PFSK-1 (cell line): ENCODE data around the gene NEDD4L.

Source experiments
- FOXP2 ChIP-seq: optimal IDR thresholded peaks from 2 replicates; pipeline ENCODE3; 2011; ENCODE audit warnings: borderline replicate concordance, control low read depth, inconsistent platforms; ENCODE audit not compliant: insufficient read depth; ENCODE audit errors: extremely low read length, extremely low read depth
- POLR2AphosphoS5 ChIP-seq: IDR thresholded peaks from 2 replicates; pipeline ENCODE4 v1.6.1; 2012; ENCODE audit warnings: low read depth, mild to moderate bottlenecking, control low read depth, low read length, moderate library complexity
- REST ChIP-seq, 2 experiments: IDR thresholded peaks; 2 replicates each; pipeline versions ENCODE4 v1.6.1 to v1.8.0; 2011 to 2012; ENCODE audit warnings: low read depth in 2 of 2, low read length in 2 of 2, control low read depth in 1 of 2, inconsistent platforms in 1 of 2, mild to moderate bottlenecking in 1 of 2, moderate library complexity in 1 of 2; ENCODE audit not compliant: insufficient read depth in 1 of 2
- SIN3A ChIP-seq: IDR thresholded peaks from 2 replicates; pipeline ENCODE4 v1.6.1; 2012; ENCODE audit warnings: mild to moderate bottlenecking, low read length, moderate library complexity, borderline replicate concordance; ENCODE audit not compliant: insufficient read depth
- TAF1 ChIP-seq: IDR thresholded peaks from 2 replicates; pipeline ENCODE4 v1.6.1; 2012; ENCODE audit warnings: low read length, control low read depth, borderline replicate concordance; ENCODE audit not compliant: insufficient read depth

Gene NEDD4L

GRCh38 chr18:58180738-58181353 is 136.8 kb downstream of the NEDD4L start:
- no peak for TF ChIP-seq TAF1
- no peak for TF ChIP-seq FOXP2

- TF ChIP-seq SIN3A, result no peak
- TF ChIP-seq TAF1, result no peak
- no peak for TF ChIP-seq POLR2AphosphoS5
These were observed 138.0 kb downstream of the NEDD4L start for GRCh38 chr18:58181988-58182387.

GRCh38 chr18:58183226-58183625 is 139.2 kb downstream of the NEDD4L start:
- TF ChIP-seq TAF1 (no peak), REST (IDR thresholded peaks at IDR 0.05; ENCODE audit: insufficient read depth in 1 of 2, low read depth in 2 of 2, low read length in 2 of 2) (no peak)

- TF ChIP-seq REST (IDR thresholded peaks at IDR 0.05; ENCODE audit: insufficient read depth in 1 of 2, low read depth in 2 of 2, low read length in 2 of 2) (no peak), TAF1 (no peak), POLR2AphosphoS5 (no peak), SIN3A (no peak), FOXP2 (no peak)
These were observed 142.4 kb downstream of the NEDD4L start for GRCh38 chr18:58186258-58186948.

GRCh38 chr18:58187674-58188073 is 143.6 kb downstream of the NEDD4L start:
- TF ChIP-seq TAF1 (no peak), REST (IDR thresholded peaks at IDR 0.05; ENCODE audit: insufficient read depth in 1 of 2, low read depth in 2 of 2, low read length in 2 of 2) (no peak), SIN3A (no peak), POLR2AphosphoS5 (no peak), FOXP2 (no peak)

- TF ChIP-seq TAF1, result no peak
- TF ChIP-seq FOXP2, result no peak
These were observed 145.0 kb downstream of the NEDD4L start for GRCh38 chr18:58188996-58189395.

GRCh38 chr18:58190842-58191530 is 147.0 kb downstream of the NEDD4L start:
- TF ChIP-seq REST (IDR thresholded peaks at IDR 0.05; ENCODE audit: insufficient read depth in 1 of 2, low read depth in 2 of 2, low read length in 2 of 2), result no peak
- no peak for TF ChIP-seq FOXP2
- no peak for TF ChIP-seq SIN3A
- TF ChIP-seq POLR2AphosphoS5, result no peak
- no peak for TF ChIP-seq TAF1
